ENCODE data around the gene SORCS2.

GRCh38 chr4:7306021-7306965 is 114.0 kb downstream of the SORCS2 start:
- TF ChIP-seq MXI1 (conservative IDR thresholded peaks at IDR 0.05; ENCODE audit: poor library complexity, severe bottlenecking), result no peak
- TF ChIP-seq, protein P1, sequence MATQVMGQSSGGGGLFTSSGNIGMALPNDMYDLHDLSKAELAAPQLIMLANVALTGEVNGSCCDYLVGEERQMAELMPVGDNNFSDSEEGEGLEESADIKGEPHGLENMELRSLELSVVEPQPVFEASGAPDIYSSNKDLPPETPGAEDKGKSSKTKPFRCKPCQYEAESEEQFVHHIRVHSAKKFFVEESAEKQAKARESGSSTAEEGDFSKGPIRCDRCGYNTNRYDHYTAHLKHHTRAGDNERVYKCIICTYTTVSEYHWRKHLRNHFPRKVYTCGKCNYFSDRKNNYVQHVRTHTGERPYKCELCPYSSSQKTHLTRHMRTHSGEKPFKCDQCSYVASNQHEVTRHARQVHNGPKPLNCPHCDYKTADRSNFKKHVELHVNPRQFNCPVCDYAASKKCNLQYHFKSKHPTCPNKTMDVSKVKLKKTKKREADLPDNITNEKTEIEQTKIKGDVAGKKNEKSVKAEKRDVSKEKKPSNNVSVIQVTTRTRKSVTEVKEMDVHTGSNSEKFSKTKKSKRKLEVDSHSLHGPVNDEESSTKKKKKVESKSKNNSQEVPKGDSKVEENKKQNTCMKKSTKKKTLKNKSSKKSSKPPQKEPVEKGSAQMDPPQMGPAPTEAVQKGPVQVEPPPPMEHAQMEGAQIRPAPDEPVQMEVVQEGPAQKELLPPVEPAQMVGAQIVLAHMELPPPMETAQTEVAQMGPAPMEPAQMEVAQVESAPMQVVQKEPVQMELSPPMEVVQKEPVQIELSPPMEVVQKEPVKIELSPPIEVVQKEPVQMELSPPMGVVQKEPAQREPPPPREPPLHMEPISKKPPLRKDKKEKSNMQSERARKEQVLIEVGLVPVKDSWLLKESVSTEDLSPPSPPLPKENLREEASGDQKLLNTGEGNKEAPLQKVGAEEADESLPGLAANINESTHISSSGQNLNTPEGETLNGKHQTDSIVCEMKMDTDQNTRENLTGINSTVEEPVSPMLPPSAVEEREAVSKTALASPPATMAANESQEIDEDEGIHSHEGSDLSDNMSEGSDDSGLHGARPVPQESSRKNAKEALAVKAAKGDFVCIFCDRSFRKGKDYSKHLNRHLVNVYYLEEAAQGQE (IDR thresholded peaks at IDR 0.05; ENCODE audit: borderline replicate concordance), result no peak
- TF ChIP-seq, protein P2, sequence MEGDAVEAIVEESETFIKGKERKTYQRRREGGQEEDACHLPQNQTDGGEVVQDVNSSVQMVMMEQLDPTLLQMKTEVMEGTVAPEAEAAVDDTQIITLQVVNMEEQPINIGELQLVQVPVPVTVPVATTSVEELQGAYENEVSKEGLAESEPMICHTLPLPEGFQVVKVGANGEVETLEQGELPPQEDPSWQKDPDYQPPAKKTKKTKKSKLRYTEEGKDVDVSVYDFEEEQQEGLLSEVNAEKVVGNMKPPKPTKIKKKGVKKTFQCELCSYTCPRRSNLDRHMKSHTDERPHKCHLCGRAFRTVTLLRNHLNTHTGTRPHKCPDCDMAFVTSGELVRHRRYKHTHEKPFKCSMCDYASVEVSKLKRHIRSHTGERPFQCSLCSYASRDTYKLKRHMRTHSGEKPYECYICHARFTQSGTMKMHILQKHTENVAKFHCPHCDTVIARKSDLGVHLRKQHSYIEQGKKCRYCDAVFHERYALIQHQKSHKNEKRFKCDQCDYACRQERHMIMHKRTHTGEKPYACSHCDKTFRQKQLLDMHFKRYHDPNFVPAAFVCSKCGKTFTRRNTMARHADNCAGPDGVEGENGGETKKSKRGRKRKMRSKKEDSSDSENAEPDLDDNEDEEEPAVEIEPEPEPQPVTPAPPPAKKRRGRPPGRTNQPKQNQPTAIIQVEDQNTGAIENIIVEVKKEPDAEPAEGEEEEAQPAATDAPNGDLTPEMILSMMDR (IDR thresholded peaks at IDR 0.05; ENCODE audit: poor library complexity, severe bottlenecking), result no peak
- TF ChIP-seq EZH2 (IDR thresholded peaks at IDR 0.05; ENCODE audit: borderline replicate concordance, insufficient read depth, low read length, poor library complexity, severe bottlenecking), result no peak
- no peak for TF ChIP-seq EP300 (conservative IDR thresholded peaks at IDR 0.05; ENCODE audit: poor library complexity, severe bottlenecking)
- TF ChIP-seq POLR2AphosphoS5 (IDR thresholded peaks at IDR 0.05), result no peak
- TF ChIP-seq SMC3 (conservative IDR thresholded peaks at IDR 0.05; ENCODE audit: poor library complexity), result no peak

Data from neural cell (in vitro differentiated cells).